K562 (cell line): ENCODE measurements around the gene MYCBPAP. TPM values are rescaled to one million over a fixed set of nuclear protein-coding genes. Genes with fewer than 3 reads are reported as not detected.
A peak's percentile ranks its signal among the peaks of the same experiment; 100 is the strongest.

Experiments used
- ATAC-seq: fragments of 200-7000 bp; cut with Tn5 transposase; 3 replicates; pipeline ENCODE4 v1.9.1; 2020; ENCODE audit warnings: moderate library complexity
- BruUV-seq: library from RNA; stranded (reverse); fragments of 400-500 nt; replicated peaks from 2 replicates; lab custom pipeline; 2021; lab: Mats Ljungman, UMichigan
- CTCF ChIA-PET: fragments of 300-600 bp; formaldehyde crosslinking; extraction: SDS; loops from one replicate; lab custom pipeline; 2021; ENCODE audit warnings: low intra/inter-chr PET ratio; lab: Yijun Ruan, JAX
- POLR2A ChIA-PET: fragments of 300-600, 350-650 bp; sonication (Branson Sonifier 250); formaldehyde crosslinking; extraction: SDS; loops from one replicate; lab custom pipeline; 2021; ENCODE audit warnings: antibody characterized with exemption, inconsistent platforms; lab: Yijun Ruan, JAX
- DNase-seq, 4 experiments: peaks; one replicate each; pipeline versions ENCODE4 v3.0.0 to v3.0.0-alpha.2; 2011 to 2018; ENCODE audit warnings: low spot score in 3 of 4, mixed read lengths in 3 of 4; ENCODE audit errors: extremely low read depth in 1 of 4
- FAIRE-seq: peaks from 2 replicates; lab custom pipeline; 2011; peaks lifted over from hg19 to GRCh38; lab: Jason Lieb, UNC
- H2AFZ ChIP-seq: 2 replicates; pipeline ENCODE4 v1.6.0; 2011; ENCODE audit warnings: low read depth, low read length, control low read depth, inconsistent platforms
- H3K27ac ChIP-seq: fragments of 200-600 bp; 3 replicates; pipeline ENCODE4 v1.8.0; 2011; ENCODE audit warnings: low read depth, mild to moderate bottlenecking, control low read depth, inconsistent platforms, low read length, moderate library complexity, mixed read lengths; ENCODE audit errors: extremely low read depth
- H3K27me3 ChIP-seq, 2 experiments: fragments of 300-600 bp in 1 of 2; 2 replicates in 1 of 2; 3 replicates in 1 of 2; pipeline versions ENCODE4 v1.6.0 to v1.8.0; 2011; ENCODE audit warnings: inconsistent platforms in 2 of 2, low read length in 2 of 2, mild to moderate bottlenecking in 1 of 2, mixed read lengths in 1 of 2, moderate library complexity in 1 of 2; ENCODE audit not compliant: control insufficient read depth in 2 of 2, insufficient read depth in 2 of 2
- H3K36me3 ChIP-seq: fragments of 300-600 bp; 3 replicates; pipeline ENCODE4 v1.8.0; 2011; ENCODE audit warnings: mild to moderate bottlenecking, low read length, inconsistent platforms; ENCODE audit not compliant: control insufficient read depth, insufficient read depth
- H3K4me1 ChIP-seq, 2 experiments: fragments of 200-600 bp in 1 of 2; replicated peaks in 1 of 2; 2 replicates in 1 of 2; 3 replicates in 1 of 2; pipeline versions ENCODE4 v1.5.1 to v1.8.0; 2011; ENCODE audit warnings: inconsistent platforms in 2 of 2, low read length in 2 of 2, mild to moderate bottlenecking in 1 of 2, mixed read lengths in 1 of 2, moderate library complexity in 1 of 2; ENCODE audit not compliant: control insufficient read depth in 2 of 2, insufficient read depth in 2 of 2
- H3K4me2 ChIP-seq: 2 replicates; pipeline ENCODE4 v1.6.1; 2011; ENCODE audit warnings: low read length, control low read depth, inconsistent platforms, mixed read lengths; ENCODE audit not compliant: insufficient read depth
- H3K4me3 ChIP-seq: fragments of 200-600 bp; sonication (generic), shearing (Covaris generic); 2 replicates; pipeline ENCODE4 v1.5.1; 2016; ENCODE audit warnings: control low read depth, inconsistent platforms
- H3K79me2 ChIP-seq: fragments of 200-600 bp; 3 replicates; pipeline ENCODE4 v1.8.0; 2011; ENCODE audit warnings: low read length, inconsistent platforms; ENCODE audit not compliant: control insufficient read depth, insufficient read depth
- H3K9ac ChIP-seq, 2 experiments: 2 replicates each; pipeline versions ENCODE4 v1.6.0 to v1.6.1; 2011; ENCODE audit warnings: low read depth in 2 of 2, low read length in 2 of 2, control low read depth in 1 of 2, inconsistent platforms in 1 of 2, mild to moderate bottlenecking in 1 of 2, mixed read lengths in 1 of 2; ENCODE audit not compliant: insufficient read depth in 1 of 2
- H3K9me1 ChIP-seq: one replicate; pipeline ENCODE4 v1.6.0; 2011; ENCODE audit warnings: inconsistent platforms, mild to moderate bottlenecking, low read length, moderate library complexity; ENCODE audit not compliant: control insufficient read depth, insufficient read depth
- H3K9me3 ChIP-seq: replicated peaks from 2 replicates; pipeline ENCODE4 v1.5.1; 2011; ENCODE audit warnings: low read depth, low read length, inconsistent platforms; ENCODE audit not compliant: control insufficient read depth, insufficient read depth
- H4K20me1 ChIP-seq: replicated peaks from 2 replicates; pipeline ENCODE4 v1.6.1; 2011; ENCODE audit warnings: low read length, inconsistent platforms, mixed read lengths; ENCODE audit not compliant: control insufficient read depth, insufficient read depth
- FUS ChIP-seq: fragments of 200-400 bp; formaldehyde crosslinking; optimal IDR thresholded peaks from 2 replicates; pipeline ENCODE3; 2017; ENCODE audit warnings: low read depth, low read length
- GATA2 ChIP-seq: sonication (generic); formaldehyde crosslinking; IDR thresholded peaks from 2 replicates; pipeline ENCODE4 v1.4.0; 2020; ENCODE audit warnings: mild to moderate bottlenecking, missing genetic modification reagents
- KLF16 ChIP-seq: IDR thresholded peaks from 2 replicates; pipeline ENCODE4 v1.6.1; 2016; ENCODE audit warnings: antibody characterized with exemption
- L3MBTL2 ChIP-seq: fragments of 450-650 bp; IDR thresholded peaks from 2 replicates; pipeline ENCODE4 v1.6.1; 2016; ENCODE audit warnings: mild to moderate bottlenecking, moderate library complexity
- RAD51 ChIP-seq: fragments of 450-650 bp; IDR thresholded peaks from 2 replicates; pipeline ENCODE4 v1.7.1; 2016; ENCODE audit warnings: low read depth, mild to moderate bottlenecking, borderline replicate concordance
- SIN3B ChIP-seq: fragments of 450-650 bp; IDR thresholded peaks from 2 replicates; pipeline ENCODE4 v1.6.1; 2017; ENCODE audit warnings: low read depth, mild to moderate bottlenecking, moderate library complexity
- TGIF2 ChIP-seq: sonication (generic); formaldehyde crosslinking; IDR thresholded peaks from 2 replicates; pipeline ENCODE4 v1.8.1; 2022; ENCODE audit warnings: mild to moderate bottlenecking, missing genetic modification reagents, moderate library complexity
- ZFX ChIP-seq: sonication (generic); formaldehyde crosslinking; IDR thresholded peaks from 2 replicates; pipeline ENCODE4 v1.8.0; 2022; ENCODE audit warnings: mild to moderate bottlenecking, missing genetic modification reagents, moderate library complexity
- ZNF274 ChIP-seq: IDR thresholded peaks from 2 replicates; pipeline ENCODE4 v1.6.1; 2011; ENCODE audit warnings: low read depth, mild to moderate bottlenecking, low read length, moderate library complexity, borderline replicate concordance
- ZNF695 ChIP-seq: fragments of 450-650 bp; formaldehyde crosslinking; IDR thresholded peaks from 2 replicates; pipeline ENCODE4 v1.4.0; 2020; ENCODE audit warnings: mild to moderate bottlenecking, moderate library complexity
- WGBS: fragments of 100-300 bp; shearing (Covaris generic); methylation state at CpG from one replicate; pipeline ENCODE4 v1.1.6; 2016; ENCODE audit warnings: low coverage, mixed read lengths; ENCODE audit not compliant: insufficient coverage; ENCODE audit errors: missing lambda C conversion rate; 5-methylcytosine and 5-hydroxymethylcytosine counted together
- in situ Hi-C: fragments of 300-500 bp; cut with MboI; formaldehyde crosslinking; loops from 4 replicates; pipeline ENCODE4 v1.15.0; 2018; ENCODE audit warnings: inconsistent platforms, mixed read lengths
- intact Hi-C: fragments of 100-400 bp; cut with micrococcal nuclease; formaldehyde crosslinking; loops from 2 replicates; pipeline ENCODE4 v1.14.2; 2022
- polyA plus RNA-seq, 8 experiments: library from polyadenylated mRNA; depleted of rRNA in 4 of 8; stranded (reverse) in 5 of 8; unstranded in 3 of 8; fragments of >200 nt; fragmentation: Nextera tagmentation in 2 of 8; fragmentation: Illumina TruSeq in 1 of 8; extraction: Ambion mirVana in 2 of 8; extraction: Trizol in 1 of 8; gene quantifications; 2 replicates each; pipeline versions ENCODE4 v1.2.1 to v1.2.3, GENCODE V29; 2011 to 2014; ENCODE audit warnings: inconsistent platforms in 1 of 8, missing spikeins in 1 of 8
- total RNA-seq, 7 experiments: library from RNA; depleted of rRNA in 6 of 7; stranded (reverse); fragments of >200 nt in 6 of 7; fragmentation: Illumina TruSeq in 2 of 7; extraction: Trizol in 2 of 7; gene quantifications; 2 replicates each; pipeline versions ENCODE4 v1.2.1 to v1.2.3, GENCODE V29; 2011 to 2021; ENCODE audit warnings: low replicate concordance in 1 of 7
- TF ChIP-seq, protein P1 (sequence below): fragments of 450-650 bp; IDR thresholded peaks from 2 replicates; pipeline ENCODE4 v1.6.1; 2016; ENCODE audit warnings: antibody characterized with exemption
- TF ChIP-seq, protein P2 (sequence below): fragments of 200-800 bp; sonication (Bioruptor generic); IDR thresholded peaks from 2 replicates; pipeline ENCODE4 v1.6.1; 2017; ENCODE audit warnings: missing genetic modification characterization, missing compliant biosample characterization
- TF ChIP-seq, protein P3 (sequence below): sonication (generic); formaldehyde crosslinking; IDR thresholded peaks from 2 replicates; pipeline ENCODE4 v1.8.0; 2022; ENCODE audit warnings: missing genetic modification reagents, mild to moderate bottlenecking, borderline replicate concordance

MYCBPAP gene
- total and polyA plus RNA-seq, 9 of the 15 experiments (the other 6 are each of a cell fraction or from before 2014, with no cell fraction given): not detected

DNA sequence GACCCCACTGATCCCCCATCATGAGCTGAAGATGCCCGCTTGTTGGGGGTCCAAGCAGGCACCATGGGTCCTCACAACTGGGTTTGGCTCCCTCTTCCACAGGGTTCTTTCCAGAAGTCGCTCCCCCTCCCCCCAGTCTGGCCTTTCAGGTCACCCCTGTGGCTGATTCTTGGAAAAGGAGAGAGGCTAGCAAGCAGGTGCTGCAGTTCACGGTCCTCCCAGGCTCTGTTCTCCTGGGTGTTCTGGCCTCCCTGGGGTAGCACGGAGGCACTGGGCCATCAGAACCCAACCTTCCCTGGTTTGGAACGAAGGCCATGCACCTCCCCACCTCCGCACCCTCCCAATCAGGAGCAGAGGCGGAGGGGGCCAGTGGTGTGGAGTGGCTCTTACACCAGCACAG is 71.2 kb downstream of the MYCBPAP start:
- FAIRE-seq (no peak), ATAC-seq (no peak), DNase-seq (peak in 1 of 4 experiments; percentile 23)
- Histone ChIP-seq H3K27ac (no peak overlapping the region), H3K4me2 (no peak overlapping the region), H2AFZ (no peak overlapping the region), H3K4me3 (no peak overlapping the region), H3K27me3 (peaks cover 21 to 86% of the 10 kb centered on the region in 2 experiments; a peak in 4 of 5 replicates), H4K20me1 (peaks cover 16% of the 10 kb centered on the region), H3K9me1 (no peaks in the 10 kb centered on the region), H3K79me2 (no peaks in the 10 kb centered on the region), H3K9me3 (no peaks in the 10 kb centered on the region; the same call in 1 of the 2 replicates), H3K9ac (peak overlapping the region in 1 of 2 experiments; percentile 64; a peak in 1 of 4 replicates), H3K36me3 (no peaks in the 10 kb centered on the region), H3K4me1 (peaks cover 11 to 23% of the 10 kb centered on the region in 2 experiments; a peak in 4 of 5 replicates)
- intact Hi-C loops: no loop called here
- ChIA-PET POLR2A (interaction anchor here (0.6 to 0.9 kb wide), 2 partner anchors 26 to 124 kb away, joined by 3 read pairs; no protein-coding TSS in a partner anchor), CTCF (no interaction called here)
- in situ Hi-C loops: no loop called here
- 0% methylated on average over 5 of the region's 7 CpGs for WGBS
- BruUV-seq: no TSS peak
- TF ChIP-seq FUS: no peak
- no peak for TF ChIP-seq RAD51
- TF ChIP-seq, protein P1, sequence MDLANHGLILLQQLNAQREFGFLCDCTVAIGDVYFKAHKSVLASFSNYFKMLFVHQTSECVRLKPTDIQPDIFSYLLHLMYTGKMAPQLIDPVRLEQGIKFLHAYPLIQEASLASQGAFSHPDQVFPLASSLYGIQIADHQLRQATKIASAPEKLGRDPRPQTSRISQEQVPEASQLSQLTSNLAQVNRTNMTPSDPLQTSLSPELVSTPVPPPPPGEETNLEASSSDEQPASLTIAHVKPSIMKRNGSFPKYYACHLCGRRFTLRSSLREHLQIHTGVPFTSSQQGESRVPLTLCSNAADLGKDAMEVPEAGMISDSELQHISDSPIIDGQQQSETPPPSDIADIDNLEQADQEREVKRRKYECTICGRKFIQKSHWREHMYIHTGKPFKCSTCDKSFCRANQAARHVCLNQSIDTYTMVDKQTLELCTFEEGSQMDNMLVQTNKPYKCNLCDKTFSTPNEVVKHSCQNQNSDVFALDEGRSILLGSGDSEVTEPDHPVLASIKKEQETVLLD: no peak
- no peak for TF ChIP-seq KLF16
- TF ChIP-seq ZNF695 (CRISPR knock-in tag): no peak
- no peak for TF ChIP-seq ZNF274
- no peak for TF ChIP-seq L3MBTL2
- TF ChIP-seq SIN3B: no peak
- TF ChIP-seq, protein P2, sequence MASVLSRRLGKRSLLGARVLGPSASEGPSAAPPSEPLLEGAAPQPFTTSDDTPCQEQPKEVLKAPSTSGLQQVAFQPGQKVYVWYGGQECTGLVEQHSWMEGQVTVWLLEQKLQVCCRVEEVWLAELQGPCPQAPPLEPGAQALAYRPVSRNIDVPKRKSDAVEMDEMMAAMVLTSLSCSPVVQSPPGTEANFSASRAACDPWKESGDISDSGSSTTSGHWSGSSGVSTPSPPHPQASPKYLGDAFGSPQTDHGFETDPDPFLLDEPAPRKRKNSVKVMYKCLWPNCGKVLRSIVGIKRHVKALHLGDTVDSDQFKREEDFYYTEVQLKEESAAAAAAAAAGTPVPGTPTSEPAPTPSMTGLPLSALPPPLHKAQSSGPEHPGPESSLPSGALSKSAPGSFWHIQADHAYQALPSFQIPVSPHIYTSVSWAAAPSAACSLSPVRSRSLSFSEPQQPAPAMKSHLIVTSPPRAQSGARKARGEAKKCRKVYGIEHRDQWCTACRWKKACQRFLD: no peak
- TF ChIP-seq ZFX (CRISPR knock-in tag): no peak
- TF ChIP-seq GATA2 (CRISPR knock-in tag): no peak
- TF ChIP-seq, protein P3, sequence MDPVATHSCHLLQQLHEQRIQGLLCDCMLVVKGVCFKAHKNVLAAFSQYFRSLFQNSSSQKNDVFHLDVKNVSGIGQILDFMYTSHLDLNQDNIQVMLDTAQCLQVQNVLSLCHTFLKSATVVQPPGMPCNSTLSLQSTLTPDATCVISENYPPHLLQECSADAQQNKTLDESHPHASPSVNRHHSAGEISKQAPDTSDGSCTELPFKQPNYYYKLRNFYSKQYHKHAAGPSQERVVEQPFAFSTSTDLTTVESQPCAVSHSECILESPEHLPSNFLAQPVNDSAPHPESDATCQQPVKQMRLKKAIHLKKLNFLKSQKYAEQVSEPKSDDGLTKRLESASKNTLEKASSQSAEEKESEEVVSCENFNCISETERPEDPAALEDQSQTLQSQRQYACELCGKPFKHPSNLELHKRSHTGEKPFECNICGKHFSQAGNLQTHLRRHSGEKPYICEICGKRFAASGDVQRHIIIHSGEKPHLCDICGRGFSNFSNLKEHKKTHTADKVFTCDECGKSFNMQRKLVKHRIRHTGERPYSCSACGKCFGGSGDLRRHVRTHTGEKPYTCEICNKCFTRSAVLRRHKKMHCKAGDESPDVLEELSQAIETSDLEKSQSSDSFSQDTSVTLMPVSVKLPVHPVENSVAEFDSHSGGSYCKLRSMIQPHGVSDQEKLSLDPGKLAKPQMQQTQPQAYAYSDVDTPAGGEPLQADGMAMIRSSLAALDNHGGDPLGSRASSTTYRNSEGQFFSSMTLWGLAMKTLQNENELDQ: no peak
- TF ChIP-seq TGIF2: no peak
